Measurements from ENCODE around the gene TBCD. TPM values are rescaled to one million over a fixed set of nuclear protein-coding genes. Genes with fewer than 3 reads are reported as not detected.

The TBCD gene
- total RNA-seq, 2 experiments from 2014 or later: 87.8 to 145 TPM

GRCh38 chr17:82865274-82865673 is 113.4 kb downstream of the TBCD start:
- Histone ChIP-seq H3K9me3 (ENCODE audit: low read length) (no peaks in the 10 kb centered on the region), H2AFZ (ENCODE audit: low read length) (no peak overlapping the region), H3K4me2 (ENCODE audit: low read length) (peak overlapping the region; percentile 63), H3K27ac (ENCODE audit: low read depth, low read length, poor library complexity, severe bottlenecking) (peak overlapping the region; percentile 52), H3K79me2 (ENCODE audit: insufficient read depth, low read depth, low read length) (no peaks in the 10 kb centered on the region), H4K20me1 (ENCODE audit: insufficient read depth, low read length) (peaks cover 16% of the 10 kb centered on the region; the same call in 1 of the 2 replicates), H3K36me3 (ENCODE audit: insufficient read depth, low read length) (peaks cover 10% of the 10 kb centered on the region), H3K4me3 (ENCODE audit: low read depth, low read length, poor library complexity, severe bottlenecking) (peak overlapping the region; percentile 7), H3K4me1 (ENCODE audit: insufficient read depth, low read length, poor library complexity, severe bottlenecking) (peaks cover 97% of the 10 kb centered on the region), H3K9me2 (ENCODE audit: insufficient read depth, low read length) (no peaks in the 10 kb centered on the region)
- ChIA-PET CTCF (ENCODE audit: unreplicated experiment) (no interaction called here), POLR2A (interaction anchor here (1.4 kb wide), 1 partner anchor 102 kb away, joined by 7 read pairs; no protein-coding TSS in a partner anchor)
- no peak for TF ChIP-seq EZH2phosphoT487 (IDR thresholded peaks at IDR 0.05; ENCODE audit: borderline replicate concordance, low read depth, low read length)
- TF ChIP-seq, protein P1, sequence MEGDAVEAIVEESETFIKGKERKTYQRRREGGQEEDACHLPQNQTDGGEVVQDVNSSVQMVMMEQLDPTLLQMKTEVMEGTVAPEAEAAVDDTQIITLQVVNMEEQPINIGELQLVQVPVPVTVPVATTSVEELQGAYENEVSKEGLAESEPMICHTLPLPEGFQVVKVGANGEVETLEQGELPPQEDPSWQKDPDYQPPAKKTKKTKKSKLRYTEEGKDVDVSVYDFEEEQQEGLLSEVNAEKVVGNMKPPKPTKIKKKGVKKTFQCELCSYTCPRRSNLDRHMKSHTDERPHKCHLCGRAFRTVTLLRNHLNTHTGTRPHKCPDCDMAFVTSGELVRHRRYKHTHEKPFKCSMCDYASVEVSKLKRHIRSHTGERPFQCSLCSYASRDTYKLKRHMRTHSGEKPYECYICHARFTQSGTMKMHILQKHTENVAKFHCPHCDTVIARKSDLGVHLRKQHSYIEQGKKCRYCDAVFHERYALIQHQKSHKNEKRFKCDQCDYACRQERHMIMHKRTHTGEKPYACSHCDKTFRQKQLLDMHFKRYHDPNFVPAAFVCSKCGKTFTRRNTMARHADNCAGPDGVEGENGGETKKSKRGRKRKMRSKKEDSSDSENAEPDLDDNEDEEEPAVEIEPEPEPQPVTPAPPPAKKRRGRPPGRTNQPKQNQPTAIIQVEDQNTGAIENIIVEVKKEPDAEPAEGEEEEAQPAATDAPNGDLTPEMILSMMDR (conservative IDR thresholded peaks at IDR 0.05; ENCODE audit: low read length): no peak
- intact Hi-C loops (cut with micrococcal nuclease; ENCODE audit: unreplicated experiment): no loop called here
- no peak for DNase-seq (ENCODE audit: low spot score)
- no TSS peak for BruUV-seq (replicated peaks)

GRCh38 chr17:82865774-82866395 is 114.0 kb downstream of the TBCD start:
- H3K9me2 ChIP-seq (ENCODE audit: insufficient read depth, low read length): no peaks in the 10 kb centered on the region
- no peak overlapping the region for H2AFZ ChIP-seq (ENCODE audit: low read length)
- ChIA-PET POLR2A (no interaction called here), CTCF (ENCODE audit: unreplicated experiment) (no interaction called here)
- peak overlapping the region; percentile 63 for H3K4me2 ChIP-seq (ENCODE audit: low read length)
- no peak for TF ChIP-seq EZH2phosphoT487 (IDR thresholded peaks at IDR 0.05; ENCODE audit: borderline replicate concordance, low read depth, low read length)
- intact Hi-C loops (cut with micrococcal nuclease; ENCODE audit: unreplicated experiment): no loop called here
- peak; percentile 39 for DNase-seq (ENCODE audit: low spot score)
- H3K36me3 ChIP-seq (ENCODE audit: insufficient read depth, low read length): peaks cover 15% of the 10 kb centered on the region
- no peaks in the 10 kb centered on the region for H3K79me2 ChIP-seq (ENCODE audit: insufficient read depth, low read depth, low read length)
- H4K20me1 ChIP-seq (ENCODE audit: insufficient read depth, low read length): peaks cover 16% of the 10 kb centered on the region; the same call in 1 of the 2 replicates
- H3K4me3 ChIP-seq (ENCODE audit: low read depth, low read length, poor library complexity, severe bottlenecking): no peak overlapping the region
- H3K27ac ChIP-seq (ENCODE audit: low read depth, low read length, poor library complexity, severe bottlenecking): peak overlapping the region; percentile 15
- H3K4me1 ChIP-seq (ENCODE audit: insufficient read depth, low read length, poor library complexity, severe bottlenecking): peaks cover 97% of the 10 kb centered on the region
- H3K9me3 ChIP-seq (ENCODE audit: low read length): no peaks in the 10 kb centered on the region
- no TSS peak for BruUV-seq (replicated peaks)

DNA sequence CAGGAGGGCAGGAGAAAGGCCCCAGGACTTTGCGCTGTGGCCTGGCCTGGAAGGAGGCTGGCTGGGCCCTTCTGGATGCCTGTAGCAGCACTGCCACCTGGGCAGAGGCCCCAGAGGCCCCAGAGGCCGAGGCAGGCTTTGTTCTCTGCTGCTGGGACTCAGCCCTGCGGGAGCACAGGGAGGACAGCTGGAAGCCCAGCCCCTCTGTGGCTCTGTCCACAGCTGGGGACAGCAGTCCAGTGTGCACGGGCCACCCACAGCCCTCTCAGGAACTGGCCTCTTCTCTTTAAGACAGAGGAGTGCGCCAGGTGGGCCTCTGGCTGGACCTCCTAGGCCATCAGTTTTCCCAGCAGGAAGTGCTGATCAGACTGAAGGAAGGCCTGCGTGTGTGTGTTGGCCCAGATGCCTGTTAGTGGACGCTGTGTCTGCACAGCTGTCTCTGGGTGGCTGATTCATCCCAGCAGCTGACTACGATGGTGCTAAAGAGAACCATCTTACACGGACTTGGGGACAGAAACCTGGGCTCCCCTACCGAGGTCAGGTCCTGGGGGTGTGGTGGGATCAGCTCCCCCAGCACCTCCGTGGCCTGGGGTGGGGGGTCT is 114.8 kb downstream of the TBCD start:
- H2AFZ ChIP-seq (ENCODE audit: low read length): no peak overlapping the region
- ChIA-PET POLR2A (no interaction called here), CTCF (ENCODE audit: unreplicated experiment) (no interaction called here)
- no peak overlapping the region for H3K4me3 ChIP-seq (ENCODE audit: low read depth, low read length, poor library complexity, severe bottlenecking)
- H3K27ac ChIP-seq (ENCODE audit: low read depth, low read length, poor library complexity, severe bottlenecking): no peak overlapping the region
- H3K4me2 ChIP-seq (ENCODE audit: low read length): peak overlapping the region; percentile 63
- peaks cover 15% of the 10 kb centered on the region for H3K36me3 ChIP-seq (ENCODE audit: insufficient read depth, low read length)
- H4K20me1 ChIP-seq (ENCODE audit: insufficient read depth, low read length): peaks cover 16% of the 10 kb centered on the region; the same call in 1 of the 2 replicates
- no peaks in the 10 kb centered on the region for H3K79me2 ChIP-seq (ENCODE audit: insufficient read depth, low read depth, low read length)
- DNase-seq (ENCODE audit: low spot score): no peak
- no TSS peak for BruUV-seq (replicated peaks)
- H3K4me1 ChIP-seq (ENCODE audit: insufficient read depth, low read length, poor library complexity, severe bottlenecking): peaks cover 96% of the 10 kb centered on the region
- TF ChIP-seq, protein P1 (conservative IDR thresholded peaks at IDR 0.05; ENCODE audit: low read length): no peak
- TF ChIP-seq EZH2phosphoT487 (IDR thresholded peaks at IDR 0.05; ENCODE audit: borderline replicate concordance, low read depth, low read length): no peak
- intact Hi-C loops (cut with micrococcal nuclease; ENCODE audit: unreplicated experiment): no loop called here
- no peaks in the 10 kb centered on the region for H3K9me2 ChIP-seq (ENCODE audit: insufficient read depth, low read length)
- H3K9me3 ChIP-seq (ENCODE audit: low read length): no peaks in the 10 kb centered on the region

Measured in OCI-LY7 (cell line).